ENCODE data around the gene CRYBG3. TPM values are rescaled to one million over a fixed set of nuclear protein-coding genes. Genes with fewer than 3 reads are reported as not detected.

CRYBG3 gene
- total RNA-seq, 1 donor = 23.9 TPM

GRCh38 chr3:97848779-97849178, 27.0 kb downstream of the CRYBG3 start:
- no peak overlapping the region for H3K4me3 ChIP-seq (ENCODE audit: low read depth, low read length)
- no peak for DNase-seq (ENCODE audit: low read depth)
- TF ChIP-seq CTCF (IDR thresholded peaks at IDR 0.05; ENCODE audit: insufficient read depth, low read length) = no peak

GRCh38 chr3:97857401-97857800, 35.6 kb downstream of the CRYBG3 start:
- no peak for DNase-seq (ENCODE audit: low read depth)
- no peak overlapping the region for H3K4me3 ChIP-seq (ENCODE audit: low read depth, low read length)
- TF ChIP-seq CTCF (IDR thresholded peaks at IDR 0.05; ENCODE audit: insufficient read depth, low read length) = no peak

- DNase-seq (ENCODE audit: low read depth) = no peak
- TF ChIP-seq CTCF (IDR thresholded peaks at IDR 0.05; ENCODE audit: insufficient read depth, low read length) = no peak
- H3K4me3 ChIP-seq (ENCODE audit: low read depth, low read length) = no peak overlapping the region
Measured at GRCh38 chr3:97860364-97860763, 38.6 kb downstream of the CRYBG3 start.

GRCh38 chr3:97862582-97862981, 40.8 kb downstream of the CRYBG3 start:
- no peak for TF ChIP-seq CTCF (IDR thresholded peaks at IDR 0.05; ENCODE audit: insufficient read depth, low read length)
- DNase-seq (ENCODE audit: low read depth) = no peak
- no peak overlapping the region for H3K4me3 ChIP-seq (ENCODE audit: low read depth, low read length)

- no peak overlapping the region for H3K4me3 ChIP-seq (ENCODE audit: low read depth, low read length)
- DNase-seq (ENCODE audit: low read depth) = peak; percentile 40
- no peak for TF ChIP-seq CTCF (IDR thresholded peaks at IDR 0.05; ENCODE audit: insufficient read depth, low read length)
Measured at GRCh38 chr3:97863031-97863430, 41.2 kb downstream of the CRYBG3 start.

GRCh38 chr3:97863775-97864174, 42.0 kb downstream of the CRYBG3 start:
- TF ChIP-seq CTCF (IDR thresholded peaks at IDR 0.05; ENCODE audit: insufficient read depth, low read length) = no peak
- DNase-seq (ENCODE audit: low read depth) = no peak
- H3K4me3 ChIP-seq (ENCODE audit: low read depth, low read length) = no peak overlapping the region

GRCh38 chr3:97871186-97871585, 49.4 kb downstream of the CRYBG3 start:
- H3K4me3 ChIP-seq (ENCODE audit: low read depth, low read length) = no peak overlapping the region
- no peak for TF ChIP-seq CTCF (IDR thresholded peaks at IDR 0.05; ENCODE audit: insufficient read depth, low read length)
- peak; percentile 14 for DNase-seq (ENCODE audit: low read depth)
